ENCODE data around the gene ALDH1A1.
"Not testable (repeated sequence)": the region's sequence is repeated elsewhere in the genome, so short reads cannot be mapped to it uniquely, and the experiment has no call there.

ALDH1A1 gene

DNA sequence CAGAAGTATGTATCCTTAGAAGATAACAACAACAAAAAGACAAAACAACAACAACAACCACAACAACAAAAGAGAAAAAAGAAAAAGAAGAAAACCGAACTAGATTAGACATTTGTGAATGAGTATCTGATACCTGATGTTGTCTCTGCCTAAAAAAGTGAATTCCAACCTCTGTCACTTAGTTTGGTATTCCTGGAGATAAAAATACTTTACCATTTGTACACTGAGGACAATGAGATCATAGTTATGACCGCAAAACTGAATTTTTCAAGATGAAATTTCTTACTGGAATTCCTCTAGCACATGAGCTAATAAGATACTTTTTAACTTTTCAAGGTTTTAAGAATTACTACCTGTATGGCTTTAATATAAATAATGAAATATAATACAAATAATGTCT, 54.5 kb downstream of the ALDH1A1 start:
- DNase-seq (ENCODE audit: low read depth in 2 of 2, low spot score in 1 of 2): no peak

DNA sequence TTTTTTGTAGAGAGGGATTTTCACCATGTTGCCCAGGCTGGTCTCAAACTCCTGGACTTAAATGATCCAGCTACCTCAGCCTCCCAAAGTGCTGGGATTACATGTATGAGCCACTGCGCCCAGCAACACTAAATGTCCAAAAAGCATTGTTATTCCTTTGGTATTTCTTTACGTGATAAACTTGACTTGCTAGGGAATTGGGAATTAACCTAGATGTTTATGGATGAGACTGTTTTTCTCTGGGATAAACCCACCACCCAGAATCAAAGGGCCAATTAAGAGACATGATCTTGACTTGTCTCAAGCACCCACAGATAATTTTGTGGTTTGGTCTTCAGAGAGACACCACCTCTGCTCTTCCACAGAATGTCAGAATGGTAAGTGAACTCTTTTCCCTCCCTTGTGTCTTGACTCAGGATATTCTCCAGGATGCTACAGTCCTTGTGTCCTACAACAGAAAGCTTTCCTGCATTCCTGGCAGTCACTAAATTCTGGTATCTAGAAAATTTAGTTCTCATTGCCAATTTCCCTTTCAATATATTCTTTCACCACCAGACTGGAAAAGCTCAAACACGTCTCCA, 55.7 kb downstream of the ALDH1A1 start:
- no peak for DNase-seq (ENCODE audit: low read depth in 2 of 2, low spot score in 1 of 2)

DNA sequence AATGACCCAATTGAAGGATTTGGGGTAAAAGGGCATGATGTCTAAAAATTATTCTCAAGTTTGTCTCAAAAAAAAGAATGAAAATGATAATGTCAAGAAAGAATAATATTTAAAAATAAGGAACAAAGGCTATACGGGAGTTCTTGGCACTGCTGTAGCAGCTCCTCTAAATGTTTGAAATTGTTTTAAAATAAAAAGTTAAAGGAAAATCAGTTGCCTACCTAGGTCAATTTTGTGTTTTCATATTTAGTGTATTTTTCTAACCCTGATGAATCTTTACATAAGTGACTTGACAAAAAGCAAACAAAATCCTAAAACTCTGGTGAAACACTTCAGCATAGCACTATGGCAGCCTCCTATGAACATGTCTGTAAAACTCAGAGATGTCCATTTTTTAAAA, 56.4 kb downstream of the ALDH1A1 start:
- DNase-seq (ENCODE audit: low read depth in 2 of 2, low spot score in 1 of 2): no peak

DNA sequence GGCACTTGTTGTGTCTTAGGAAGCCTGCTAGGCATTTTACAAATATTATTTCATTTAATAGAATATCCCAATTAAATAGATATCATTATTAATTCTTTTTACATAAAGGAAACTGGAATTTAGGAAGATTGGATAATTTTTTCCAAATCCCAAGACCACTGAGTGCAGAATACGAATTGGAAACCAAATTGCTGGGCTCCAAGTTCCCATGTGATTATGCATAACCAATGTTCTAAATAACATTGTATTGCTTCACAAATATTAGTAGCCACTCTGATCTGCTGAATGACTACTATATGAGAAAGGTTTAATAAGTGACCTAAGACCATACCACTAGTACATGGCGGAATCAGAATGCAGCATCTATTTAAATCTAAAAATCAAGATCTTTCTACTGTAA, 57.7 kb downstream of the ALDH1A1 start:
- DNase-seq (ENCODE audit: low read depth in 2 of 2, low spot score in 1 of 2): no peak

DNA sequence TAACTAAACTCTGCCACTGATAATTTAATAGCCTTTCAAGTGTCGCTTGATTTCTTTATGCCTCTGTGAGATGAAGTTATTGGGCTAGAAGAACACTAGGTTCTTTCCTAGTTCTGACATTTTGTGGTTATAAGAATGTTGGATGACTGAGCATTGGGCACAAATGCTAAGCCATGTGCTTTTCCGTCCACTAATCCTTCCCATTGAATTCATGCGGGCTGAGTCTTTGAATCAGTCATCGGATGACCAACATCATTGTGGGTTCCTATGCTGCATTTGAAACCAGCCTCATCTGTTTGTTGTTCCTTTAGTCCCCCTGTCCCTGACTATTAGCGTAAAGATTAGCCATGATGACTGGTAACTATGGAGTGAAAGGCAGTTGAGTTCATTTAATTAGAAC, 58.5 kb downstream of the ALDH1A1 start:
- no peak for DNase-seq (ENCODE audit: low read depth in 2 of 2, low spot score in 1 of 2)

DNA sequence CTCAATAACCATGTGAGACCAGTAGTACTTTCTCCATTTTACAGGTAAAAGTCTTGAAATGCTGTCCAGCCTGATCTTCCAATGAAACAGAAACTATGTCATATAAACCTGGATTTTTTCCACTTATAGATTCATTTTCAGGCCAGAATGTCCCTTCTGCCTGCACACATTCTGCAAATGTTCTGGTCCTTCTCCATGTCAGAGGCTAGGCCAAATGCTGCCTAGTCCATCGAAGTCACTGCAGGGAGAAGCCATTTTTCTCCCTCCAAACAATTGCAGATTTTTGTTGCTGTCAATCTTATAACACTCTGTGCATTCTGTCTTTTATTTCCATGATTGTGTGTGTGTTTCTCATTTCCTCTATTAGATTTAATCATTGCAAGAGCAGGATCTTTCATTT, 59.4 kb downstream of the ALDH1A1 start:
- no peak for DNase-seq (ENCODE audit: low read depth in 2 of 2, low spot score in 1 of 2)

DNA sequence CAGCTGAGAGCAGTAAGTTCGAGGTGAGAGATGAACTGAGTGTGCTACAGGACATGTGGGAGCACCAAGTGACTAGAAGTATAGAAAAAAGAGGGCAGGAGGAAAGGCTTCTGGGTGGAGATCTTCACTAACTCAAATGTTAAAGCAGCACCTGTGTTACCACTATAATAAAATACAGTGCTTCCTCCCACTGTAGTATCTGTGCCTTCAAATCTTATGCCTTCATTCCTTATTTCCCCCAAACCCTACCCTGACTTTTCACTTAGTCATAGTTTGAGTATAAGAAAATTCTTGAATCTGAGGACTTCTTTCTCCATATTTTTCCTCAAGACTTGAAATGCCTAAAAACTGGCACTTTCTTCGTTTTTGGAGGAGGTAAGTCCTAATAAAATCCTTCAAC, 61.8 kb downstream of the ALDH1A1 start:
- no peak for DNase-seq (ENCODE audit: low read depth in 2 of 2, low spot score in 1 of 2)

DNA sequence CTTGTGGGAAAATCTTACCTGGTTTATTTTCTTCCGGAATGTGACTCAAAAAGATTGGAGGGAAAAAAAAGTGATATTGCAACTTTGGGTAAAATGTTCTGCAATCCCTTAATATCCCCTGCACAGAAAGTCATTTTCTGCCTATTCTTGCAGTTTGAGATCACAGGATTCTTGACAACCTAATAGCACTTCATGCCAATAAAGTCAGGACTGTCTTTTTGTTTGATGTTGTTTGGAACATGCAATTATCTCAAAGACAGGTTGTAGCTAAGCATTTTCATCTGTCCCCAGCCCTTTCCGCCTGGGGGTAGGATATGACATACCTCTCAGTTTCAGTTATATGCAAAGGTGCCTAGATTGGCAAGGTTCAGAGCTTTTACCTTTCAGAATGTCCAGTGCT, 63.9 kb downstream of the ALDH1A1 start:
- DNase-seq (ENCODE audit: low read depth in 2 of 2, low spot score in 1 of 2): no peak

DNA sequence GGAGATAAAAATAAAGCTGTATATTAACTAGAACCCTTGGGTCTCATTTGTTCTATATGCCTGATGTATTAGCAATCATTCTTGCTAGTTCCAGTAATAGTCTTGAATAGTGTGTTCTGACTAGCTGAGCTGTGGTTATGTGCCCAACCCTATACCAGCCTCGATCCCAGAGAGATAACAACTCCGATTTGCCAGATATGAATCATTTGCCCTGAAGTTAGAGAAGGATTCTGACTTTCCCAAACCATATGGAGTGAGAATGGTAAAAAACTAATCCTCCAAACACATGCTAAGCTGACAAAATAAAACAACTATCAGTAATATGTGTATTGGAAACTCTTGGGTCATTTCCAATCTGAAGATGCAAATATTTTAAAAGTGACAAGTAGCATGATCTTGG, 64.8 kb downstream of the ALDH1A1 start:
- no peak for DNase-seq (ENCODE audit: low read depth in 2 of 2, low spot score in 1 of 2)

DNA sequence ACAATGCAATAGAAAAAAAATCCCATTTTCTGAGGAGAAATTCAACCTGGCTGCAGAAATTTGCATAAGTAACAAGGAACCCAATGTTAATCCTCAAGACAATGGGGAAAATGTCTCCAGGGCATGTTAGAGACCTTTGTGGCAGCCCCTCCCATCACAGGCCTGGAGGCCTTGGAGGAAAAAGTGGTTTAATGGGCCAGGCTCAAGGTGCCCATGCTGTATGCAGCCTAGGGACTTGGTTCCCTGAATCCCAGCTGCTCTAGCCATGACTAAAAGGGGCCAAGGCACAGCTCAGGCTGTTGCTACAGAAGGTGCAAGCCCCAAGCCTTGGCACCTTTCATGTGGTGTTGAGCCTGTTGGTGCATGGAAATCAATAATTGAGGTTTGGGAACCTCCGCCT, 66.5 kb downstream of the ALDH1A1 start:
- no peak for DNase-seq (ENCODE audit: low read depth in 2 of 2, low spot score in 1 of 2)

DNA sequence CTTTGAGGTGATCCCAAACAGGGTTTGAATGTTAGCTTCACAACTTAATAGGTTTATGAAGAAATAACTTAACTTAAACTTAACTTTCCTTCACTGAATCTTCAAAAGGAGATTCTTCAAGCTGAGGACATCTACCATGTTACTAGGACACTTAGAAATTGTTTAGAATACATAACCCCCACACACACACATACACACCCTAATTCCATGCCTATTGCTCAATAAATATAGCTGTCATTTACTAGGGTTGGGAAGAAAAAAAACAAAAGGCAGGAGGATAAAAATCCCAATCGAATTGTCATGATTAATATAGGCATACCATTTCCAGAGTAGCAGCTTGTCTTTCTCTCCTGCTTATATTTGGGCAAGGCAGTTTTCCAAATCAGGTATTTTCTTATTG, 68.3 kb downstream of the ALDH1A1 start:
- no peak for DNase-seq (ENCODE audit: low read depth in 2 of 2, low spot score in 1 of 2)

DNA sequence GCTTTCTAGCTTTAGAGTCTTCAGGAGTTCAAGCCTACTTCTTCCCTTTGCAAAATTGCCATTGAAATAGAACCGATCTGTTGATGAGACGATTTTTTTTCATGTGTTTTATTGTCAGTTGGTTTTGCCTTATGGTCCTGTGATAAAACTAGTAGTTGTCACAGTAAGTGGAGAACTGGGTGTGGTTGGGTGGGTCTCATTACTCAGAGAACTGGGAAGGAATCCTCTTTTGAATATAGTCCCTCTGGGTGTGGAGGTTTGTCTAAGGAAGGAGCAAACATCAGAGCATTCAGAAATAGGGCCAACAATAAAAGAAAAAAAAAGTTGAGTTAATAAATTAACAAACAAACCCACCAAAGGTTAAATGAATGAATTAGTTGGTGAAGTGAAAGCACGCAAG, 69.0 kb downstream of the ALDH1A1 start:
- no peak for DNase-seq (ENCODE audit: low read depth in 2 of 2, low spot score in 1 of 2)

DNA sequence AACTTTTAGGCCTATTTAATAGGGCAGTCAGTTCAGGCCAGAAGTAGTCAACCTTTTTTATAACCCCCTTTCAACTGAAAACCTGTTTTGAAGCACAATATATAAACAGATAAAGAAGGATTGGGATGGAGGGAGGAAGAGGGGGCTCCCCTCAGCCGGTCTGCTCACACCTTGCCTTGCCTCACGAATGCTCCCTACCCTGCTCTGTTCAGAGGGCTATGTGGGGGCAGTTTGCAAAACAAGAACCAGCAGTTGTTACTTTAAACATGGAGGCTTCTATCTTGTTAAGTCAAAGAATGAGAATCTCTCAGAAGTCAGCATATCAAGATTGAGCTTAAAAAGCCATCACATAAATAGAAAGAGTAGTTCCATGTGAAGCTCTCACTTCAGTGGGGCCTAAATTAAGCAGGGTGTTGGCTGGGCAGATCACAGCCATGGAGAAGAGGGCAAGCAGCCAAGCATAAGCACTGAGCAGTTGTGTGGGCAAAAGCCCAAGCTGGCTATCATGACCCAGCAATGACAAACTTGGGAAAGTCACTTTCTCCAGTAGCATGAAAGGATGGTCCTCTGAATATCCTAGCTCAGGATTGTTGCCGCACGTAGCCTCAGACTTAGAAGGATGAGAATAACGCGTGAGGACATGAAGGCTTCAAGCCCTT, 70.6 kb downstream of the ALDH1A1 start:
- DNase-seq (ENCODE audit: low read depth in 2 of 2, low spot score in 1 of 2): no peak

DNA sequence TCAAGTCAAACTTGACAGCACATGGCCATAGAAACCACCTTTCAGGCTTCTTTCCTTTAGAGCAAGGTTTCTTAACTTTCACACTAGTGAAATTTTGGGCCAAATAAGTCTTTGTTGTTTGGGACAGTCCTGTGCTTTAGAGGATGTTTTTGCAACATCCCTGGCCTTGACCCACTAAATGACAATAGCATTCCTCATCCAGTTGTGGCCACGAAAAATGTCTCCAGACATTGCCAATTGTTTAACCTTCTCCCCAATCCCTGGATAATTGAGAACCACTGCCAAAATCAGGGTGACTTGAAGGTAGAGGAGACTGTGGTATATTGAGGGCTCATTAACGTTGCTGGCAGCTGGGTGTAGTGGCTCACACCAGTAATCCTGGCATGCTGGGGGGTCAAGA, 72.0 kb downstream of the ALDH1A1 start:
- no peak for DNase-seq (ENCODE audit: low read depth in 2 of 2, low spot score in 1 of 2)

DNA sequence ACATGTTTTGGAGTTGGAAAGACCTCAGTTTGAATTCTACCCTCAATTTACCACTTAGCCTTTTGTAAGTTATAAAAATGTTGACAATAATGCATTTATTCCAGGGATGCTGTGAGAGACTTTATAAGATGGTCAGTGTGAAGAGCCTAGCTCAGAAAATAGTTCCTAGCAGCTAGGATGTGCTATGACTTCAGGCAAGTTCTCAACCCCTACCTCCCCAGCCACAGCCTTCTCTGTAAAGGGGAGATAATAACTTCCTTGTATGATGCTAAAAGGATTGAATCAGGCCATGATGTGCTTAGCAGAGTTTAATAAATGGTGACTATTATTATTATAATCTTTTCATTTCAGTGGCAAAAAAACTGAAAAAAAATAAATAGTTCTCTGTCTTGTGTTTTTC, 77.6 kb downstream of the ALDH1A1 start:
- no peak for DNase-seq (ENCODE audit: low read depth in 2 of 2, low spot score in 1 of 2)

DNA sequence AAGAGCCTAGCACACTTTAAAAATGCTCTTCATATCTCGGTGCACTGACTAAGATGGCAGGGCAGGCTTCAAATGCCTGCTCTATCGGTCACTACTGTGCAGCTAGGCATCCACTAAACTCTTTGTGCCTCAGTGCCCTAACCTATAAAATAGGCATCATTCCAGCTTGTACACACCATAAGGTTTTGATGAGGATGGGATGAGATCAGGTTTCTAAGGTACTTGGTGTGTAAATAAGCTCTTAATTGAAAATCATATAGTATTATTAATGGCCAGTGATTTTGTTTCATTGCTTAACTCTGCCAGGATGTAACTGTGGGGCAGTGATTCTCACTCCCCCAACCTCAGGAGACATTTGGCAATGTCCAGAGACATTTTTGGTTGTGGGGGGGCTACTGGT, 78.5 kb downstream of the ALDH1A1 start:
- DNase-seq (ENCODE audit: low read depth in 2 of 2, low spot score in 1 of 2): no peak

DNA sequence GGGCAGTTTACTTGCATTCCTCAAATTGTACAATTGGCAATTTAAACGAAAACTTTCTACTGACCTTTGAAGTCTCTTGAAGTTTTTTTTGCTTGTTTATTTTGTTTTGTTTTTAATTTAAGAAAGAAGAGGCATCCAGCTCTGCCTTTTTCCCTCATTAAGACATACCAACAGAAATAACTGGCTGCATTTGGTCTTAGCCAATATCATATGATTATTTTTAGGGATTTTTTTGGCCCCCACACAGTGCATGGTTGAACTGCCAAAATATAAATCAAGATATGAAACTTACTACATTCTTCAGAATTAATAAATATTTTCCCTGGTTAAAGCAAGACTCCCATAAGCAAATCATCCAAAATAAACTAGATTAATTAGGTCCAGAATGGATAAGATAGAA, 79.4 kb downstream of the ALDH1A1 start:
- no peak for DNase-seq (ENCODE audit: low read depth in 2 of 2, low spot score in 1 of 2)

DNA sequence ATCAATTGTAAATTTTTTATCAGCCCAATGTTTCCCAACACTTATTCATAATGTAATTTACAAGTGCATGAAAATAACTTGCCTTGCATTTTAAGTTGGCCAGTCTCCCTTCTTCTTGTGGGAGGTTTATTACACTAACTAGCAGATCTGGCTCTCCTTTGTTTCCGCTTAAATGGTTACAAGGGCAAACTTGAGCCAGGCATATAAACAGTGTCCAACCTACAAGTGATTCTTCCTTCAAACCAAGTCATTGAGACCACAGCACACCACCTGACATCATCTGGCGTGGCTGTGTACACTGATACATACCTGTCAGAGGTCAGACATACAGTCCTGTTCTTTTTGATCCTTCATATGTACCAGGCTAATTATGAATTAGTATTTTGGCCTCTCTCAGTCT, 80.1 kb downstream of the ALDH1A1 start:
- DNase-seq (ENCODE audit: low read depth in 2 of 2, low spot score in 1 of 2): no peak

DNA sequence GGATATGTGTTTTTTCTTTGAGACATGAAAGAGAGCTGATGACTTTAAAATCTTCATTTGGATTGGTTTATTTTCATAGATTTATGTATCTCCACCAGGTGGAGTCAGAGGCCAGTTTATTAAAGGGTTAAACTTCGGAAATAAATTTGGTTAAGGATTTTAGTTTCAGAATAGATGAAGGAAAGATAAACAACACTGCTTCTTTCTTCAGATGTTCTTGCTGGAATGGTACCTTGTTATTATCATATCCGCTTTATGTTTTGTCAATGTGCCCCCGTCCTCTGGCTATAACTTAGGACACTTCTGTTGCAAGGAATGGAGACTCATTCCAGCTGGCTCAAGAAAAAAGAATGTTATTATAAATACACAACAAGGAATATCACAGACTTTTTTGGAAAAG, 81.2 kb downstream of the ALDH1A1 start:
- DNase-seq (ENCODE audit: low read depth in 2 of 2, low spot score in 1 of 2): no peak

DNA sequence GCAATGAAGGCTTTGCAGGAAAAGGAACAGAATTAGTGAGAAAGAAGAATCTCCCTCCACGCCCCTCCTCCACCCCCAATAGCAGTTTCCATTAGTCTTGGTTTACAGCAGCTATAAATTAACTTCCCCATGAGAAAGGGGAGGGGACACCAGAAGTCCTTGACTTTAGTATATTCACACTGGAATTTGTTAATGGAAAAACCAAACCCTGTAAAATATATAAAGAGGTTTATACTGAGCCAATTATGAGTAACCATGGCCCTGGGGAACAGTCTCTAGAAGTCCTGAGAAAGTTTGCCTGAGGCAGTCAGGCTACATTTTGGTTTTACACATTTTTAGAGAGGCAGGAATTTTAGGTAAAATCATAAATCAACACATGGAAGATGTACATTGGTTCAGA, 88.5 kb downstream of the ALDH1A1 start:
- no peak for DNase-seq (ENCODE audit: low read depth in 2 of 2, low spot score in 1 of 2)

DNA sequence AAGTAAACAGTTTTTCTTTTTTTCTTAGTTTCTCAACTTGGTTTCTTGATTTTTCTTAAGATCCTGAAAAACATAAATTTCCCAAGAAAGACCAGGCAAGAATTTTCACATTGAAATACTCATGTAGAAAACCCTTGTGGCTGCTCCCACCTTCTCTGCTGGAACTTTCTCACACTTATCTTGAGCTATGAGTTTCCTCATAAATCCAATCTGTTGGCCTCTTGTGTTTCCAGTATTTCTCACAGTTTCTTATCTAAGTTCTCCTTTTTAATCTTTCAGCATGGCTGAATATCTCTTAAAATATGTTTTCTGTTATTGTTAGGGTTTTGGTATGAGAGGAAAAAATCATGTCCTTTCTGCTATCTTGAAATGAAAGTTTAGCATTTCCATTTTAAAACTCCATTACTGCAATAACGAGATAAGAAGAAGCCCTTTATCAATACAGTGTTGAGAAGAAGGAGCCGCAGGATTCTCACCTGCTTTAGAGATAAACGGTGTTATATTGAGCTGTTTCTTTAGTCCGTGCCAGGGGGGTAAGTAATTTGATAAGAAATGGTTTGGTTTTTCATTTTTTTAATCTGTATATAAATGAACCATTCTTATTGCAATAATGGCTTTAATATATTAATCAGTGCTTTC, 89.3 kb downstream of the ALDH1A1 start:
- DNase-seq (ENCODE audit: low read depth in 2 of 2, low spot score in 1 of 2): no peak

DNA sequence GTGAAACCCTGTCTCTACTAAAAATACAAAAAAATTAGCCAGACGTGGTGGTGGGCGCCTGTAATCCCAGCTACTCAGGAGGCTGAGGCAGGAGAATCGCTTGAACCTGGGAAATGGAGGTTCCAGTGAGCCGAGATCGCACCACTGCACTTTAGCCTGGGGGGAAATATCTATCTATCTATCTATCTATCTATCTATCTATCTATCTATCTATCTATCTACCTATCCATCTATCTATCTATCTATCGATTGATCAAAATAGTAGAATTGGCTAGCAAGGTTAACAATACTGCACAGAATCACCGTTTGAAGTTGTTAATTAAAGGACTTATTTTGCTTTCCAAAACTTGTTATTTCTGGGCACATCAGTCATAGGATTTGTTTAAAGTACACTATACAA, 90.1 kb downstream of the ALDH1A1 start:
- not testable (repeated sequence) for DNase-seq (ENCODE audit: low read depth in 2 of 2, low spot score in 1 of 2)
